SU-DHL-6 (cell line): ENCODE results near the gene RGL3.

Source experiments
- H2AFZ ChIP-seq: fragments of 200-600 bp; sonication (generic); 2 replicates; pipeline ENCODE4 v1.6.1; 2014; ENCODE audit warnings: low read depth, mild to moderate bottlenecking, moderate library complexity, mixed read lengths, antibody characterized with exemption, low read length; ENCODE audit not compliant: severe bottlenecking
- H3F3A ChIP-seq: fragments of 200-600 bp; shearing (Covaris generic); 2 replicates; pipeline ENCODE4 v1.6.0; 2016; ENCODE audit warnings: antibody characterized with exemption, mild to moderate bottlenecking; ENCODE audit not compliant: insufficient read depth
- H3K27ac ChIP-seq: fragments of 200-600 bp; sonication (generic); 2 replicates; pipeline ENCODE4 v1.5.1; 2016; ENCODE audit warnings: low read depth, mild to moderate bottlenecking, low read length, moderate library complexity, mixed read lengths
- H3K27me3 ChIP-seq: fragments of 200-600 bp; sonication (generic), shearing (Covaris generic); 2 replicates; pipeline ENCODE4 v1.6.0; 2014; ENCODE audit warnings: mild to moderate bottlenecking, low read length
- H3K36me3 ChIP-seq: fragments of 200-600 bp; sonication (generic); 2 replicates; pipeline ENCODE4 v1.6.1; 2014; ENCODE audit warnings: mild to moderate bottlenecking, low read length, mixed read lengths
- H3K4me2 ChIP-seq: fragments of 300-600, 200-600 bp; shearing (Covaris generic), sonication (generic); 2 replicates; pipeline ENCODE4 v1.6.0; 2014; ENCODE audit warnings: low read length, low read depth, mild to moderate bottlenecking; ENCODE audit not compliant: poor library complexity, severe bottlenecking
- H3K4me3 ChIP-seq: fragments of 200-600 bp; sonication (generic); 2 replicates; pipeline ENCODE4 v1.5.1; 2014; ENCODE audit warnings: antibody characterized with exemption, low read length, mild to moderate bottlenecking, mixed read lengths; ENCODE audit not compliant: insufficient read depth, poor library complexity, severe bottlenecking
- H3K79me2 ChIP-seq: fragments of 200-600 bp; sonication (generic); 2 replicates; pipeline ENCODE4 v1.6.1; 2014; ENCODE audit warnings: mild to moderate bottlenecking, low read length, moderate library complexity; ENCODE audit not compliant: insufficient read depth
- H3K9ac ChIP-seq: fragments of 200-600 bp; sonication (generic); 2 replicates; pipeline ENCODE4 v1.7.0; 2014; ENCODE audit warnings: mild to moderate bottlenecking, low read length
- H3K9me2 ChIP-seq: fragments of 200-600 bp; sonication (generic); replicated peaks from 2 replicates; pipeline ENCODE4 v1.6.1; 2014; ENCODE audit warnings: low read length; ENCODE audit not compliant: insufficient read depth
- H3K9me3 ChIP-seq: fragments of 200-600 bp; sonication (generic); 2 replicates; pipeline ENCODE4 v1.6.1; 2014; ENCODE audit warnings: low read length, mixed read lengths; ENCODE audit not compliant: insufficient read depth
- H4K20me1 ChIP-seq: fragments of 200-600 bp; sonication (generic); 2 replicates; pipeline ENCODE4 v1.6.1; 2014; ENCODE audit warnings: low read depth, mild to moderate bottlenecking, antibody characterized with exemption, low read length, moderate library complexity, mixed read lengths
- EZH2phosphoT487 ChIP-seq: fragments of 200-600 bp; sonication (generic), shearing (Covaris generic); conservative IDR thresholded peaks from 2 replicates; pipeline ENCODE4 v1.6.1; 2018; ENCODE audit warnings: mild to moderate bottlenecking, antibody characterized with exemption, low read length, moderate library complexity, mixed read lengths
- TF ChIP-seq, protein P1 (sequence below): fragments of 200-600 bp; sonication (generic); IDR thresholded peaks from one replicate; pipeline ENCODE4 v1.5.1; 2017; ENCODE audit warnings: antibody characterized with exemption, mild to moderate bottlenecking, low read length, moderate library complexity; ENCODE audit not compliant: insufficient read depth, poor library complexity, severe bottlenecking

Gene RGL3

DNA sequence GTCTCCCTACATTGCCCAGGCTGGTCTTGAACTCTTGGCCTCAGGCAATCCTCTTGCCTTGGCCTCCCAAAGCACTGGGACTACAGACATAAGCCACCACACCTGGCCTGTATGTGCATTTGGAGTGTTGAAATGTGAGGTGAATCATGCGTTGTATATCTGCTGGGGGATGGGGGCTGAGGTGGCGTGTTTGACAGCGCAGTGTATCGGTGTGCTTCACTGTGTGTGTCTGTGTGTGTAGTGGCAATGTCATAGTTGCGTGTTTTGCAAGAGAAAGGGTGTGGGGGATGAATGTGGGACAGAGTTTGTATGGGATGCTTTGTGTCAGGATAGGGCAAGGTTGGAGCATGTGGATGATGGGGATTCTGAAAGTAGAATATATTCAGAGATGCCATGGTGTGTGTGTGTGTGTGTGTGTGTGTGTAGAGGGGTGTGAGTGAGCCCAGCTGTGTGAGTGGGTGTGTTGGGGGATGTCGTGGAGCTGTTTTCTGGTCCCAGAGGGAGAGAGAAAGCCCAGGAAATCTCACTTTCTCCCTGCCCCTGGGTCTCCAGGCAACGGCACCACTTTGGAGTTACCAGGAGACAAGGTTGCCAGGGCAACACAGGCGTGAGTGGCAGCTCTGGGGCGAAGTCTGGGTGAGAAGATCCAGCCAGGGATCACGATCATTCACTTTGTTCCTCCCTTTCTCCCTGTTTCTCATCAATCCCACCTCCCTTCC, 45.8 kb downstream of the RGL3 start:
- TF ChIP-seq EZH2phosphoT487, result no peak
- TF ChIP-seq, protein P1, sequence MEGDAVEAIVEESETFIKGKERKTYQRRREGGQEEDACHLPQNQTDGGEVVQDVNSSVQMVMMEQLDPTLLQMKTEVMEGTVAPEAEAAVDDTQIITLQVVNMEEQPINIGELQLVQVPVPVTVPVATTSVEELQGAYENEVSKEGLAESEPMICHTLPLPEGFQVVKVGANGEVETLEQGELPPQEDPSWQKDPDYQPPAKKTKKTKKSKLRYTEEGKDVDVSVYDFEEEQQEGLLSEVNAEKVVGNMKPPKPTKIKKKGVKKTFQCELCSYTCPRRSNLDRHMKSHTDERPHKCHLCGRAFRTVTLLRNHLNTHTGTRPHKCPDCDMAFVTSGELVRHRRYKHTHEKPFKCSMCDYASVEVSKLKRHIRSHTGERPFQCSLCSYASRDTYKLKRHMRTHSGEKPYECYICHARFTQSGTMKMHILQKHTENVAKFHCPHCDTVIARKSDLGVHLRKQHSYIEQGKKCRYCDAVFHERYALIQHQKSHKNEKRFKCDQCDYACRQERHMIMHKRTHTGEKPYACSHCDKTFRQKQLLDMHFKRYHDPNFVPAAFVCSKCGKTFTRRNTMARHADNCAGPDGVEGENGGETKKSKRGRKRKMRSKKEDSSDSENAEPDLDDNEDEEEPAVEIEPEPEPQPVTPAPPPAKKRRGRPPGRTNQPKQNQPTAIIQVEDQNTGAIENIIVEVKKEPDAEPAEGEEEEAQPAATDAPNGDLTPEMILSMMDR, result no peak
- no peaks in the 10 kb centered on the region for H3K9me2 ChIP-seq
- no peaks in the 10 kb centered on the region for H3K36me3 ChIP-seq
- H3K79me2 ChIP-seq, result peaks cover 9% of the 10 kb centered on the region; the same call in 1 of the 2 replicates
- no peaks in the 10 kb centered on the region for H3K27me3 ChIP-seq
- no peak overlapping the region for H3K27ac ChIP-seq
- H3K9ac ChIP-seq, result peak overlapping the region; percentile 69
- peak overlapping the region; percentile 72 for H2AFZ ChIP-seq
- H3K4me3 ChIP-seq, result peak overlapping the region; percentile 62
- no peaks in the 10 kb centered on the region for H3K9me3 ChIP-seq
- peaks cover 11% of the 10 kb centered on the region for H3F3A ChIP-seq
- no peaks in the 10 kb centered on the region for H4K20me1 ChIP-seq
- H3K4me2 ChIP-seq, result peak overlapping the region; percentile 81

- Histone ChIP-seq H2AFZ (no peak overlapping the region), H3K9me3 (no peaks in the 10 kb centered on the region), H3K4me3 (no peak overlapping the region), H3K9ac (no peak overlapping the region), H3K9me2 (no peaks in the 10 kb centered on the region), H3K36me3 (no peaks in the 10 kb centered on the region), H4K20me1 (no peaks in the 10 kb centered on the region), H3K27ac (no peak overlapping the region), H3K79me2 (peaks cover 5% of the 10 kb centered on the region; the same call in 1 of the 2 replicates), H3K27me3 (no peaks in the 10 kb centered on the region), H3F3A (no peaks in the 10 kb centered on the region), H3K4me2 (no peak overlapping the region)
- TF ChIP-seq EZH2phosphoT487, result no peak
- TF ChIP-seq, protein P1, result no peak
Observed at GRCh38 chr19:11370744-11371143, 48.4 kb downstream of the RGL3 start.

- no peak overlapping the region for H3K4me2 ChIP-seq
- no peak overlapping the region for H3K4me3 ChIP-seq
- no peaks in the 10 kb centered on the region for H3F3A ChIP-seq
- H3K36me3 ChIP-seq, result no peaks in the 10 kb centered on the region
- H3K27ac ChIP-seq, result no peak overlapping the region
- H4K20me1 ChIP-seq, result no peaks in the 10 kb centered on the region
- no peak for TF ChIP-seq EZH2phosphoT487
- TF ChIP-seq, protein P1, result no peak
- H3K9ac ChIP-seq, result no peak overlapping the region
- H2AFZ ChIP-seq, result no peak overlapping the region
- H3K27me3 ChIP-seq, result no peaks in the 10 kb centered on the region
- H3K9me3 ChIP-seq, result no peaks in the 10 kb centered on the region
- no peaks in the 10 kb centered on the region for H3K79me2 ChIP-seq
- H3K9me2 ChIP-seq, result no peaks in the 10 kb centered on the region
Observed at GRCh38 chr19:11367528-11367927, 51.6 kb downstream of the RGL3 start.
